GM10847 (cell line): ENCODE results near the gene HSBP1.

Experiments
- POLR2A ChIP-seq: IDR thresholded peaks from 2 replicates; pipeline ENCODE4 v1.6.1; 2011; ENCODE audit not compliant: insufficient read length; ENCODE audit errors: extremely low read depth

Gene HSBP1

DNA sequence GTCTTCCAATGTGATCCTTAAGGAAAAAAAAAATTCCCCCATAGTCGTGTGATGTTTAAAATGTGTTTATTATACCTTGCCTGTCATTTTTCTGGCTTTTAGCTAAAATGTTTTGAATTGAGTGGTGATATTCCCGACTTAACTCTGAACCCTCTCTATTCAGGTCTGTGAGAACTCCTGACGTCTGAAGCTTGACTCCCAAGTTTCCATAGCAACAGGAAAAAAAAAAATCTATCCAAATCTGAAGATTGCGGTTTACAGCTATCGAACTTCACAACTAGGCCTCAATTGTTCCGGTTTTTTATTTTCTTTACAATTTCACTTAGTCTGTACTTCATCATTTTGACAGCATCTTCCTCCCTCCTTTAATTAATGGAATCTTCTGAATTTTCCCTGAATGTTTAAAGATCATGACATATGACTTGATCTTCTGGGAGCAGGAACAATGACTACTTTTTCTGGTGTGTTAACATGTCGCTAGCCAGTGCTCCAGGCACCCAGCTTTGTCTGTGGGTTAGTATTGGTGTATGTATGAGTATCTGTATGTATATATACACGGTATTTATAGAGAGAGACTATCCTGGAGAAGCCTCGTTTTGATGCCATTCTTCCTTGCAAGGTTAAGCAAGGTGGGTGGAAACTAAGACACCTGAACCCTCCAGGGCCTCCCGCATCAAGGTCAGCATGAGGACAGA, 12.8 kb upstream of the HSBP1 start:
- TF ChIP-seq POLR2A, result no peak

DNA sequence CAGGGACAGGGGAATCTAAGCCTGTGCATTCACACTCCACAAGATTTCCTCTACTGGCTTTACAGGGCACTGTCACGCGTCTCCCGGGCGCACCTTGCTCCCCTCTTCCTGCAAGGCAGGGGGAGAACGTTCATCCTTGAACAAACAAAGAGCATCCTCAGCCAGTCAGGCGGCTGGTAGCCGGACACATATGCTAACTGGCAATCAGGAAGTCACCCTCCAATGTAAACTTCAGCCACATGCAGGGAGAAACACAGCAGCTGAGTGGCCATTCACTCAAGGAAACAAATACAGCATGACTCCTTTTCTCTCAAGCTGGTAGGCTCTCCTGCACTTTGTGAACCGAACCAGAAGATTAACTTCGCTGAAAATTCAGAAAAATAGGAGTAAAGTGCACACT, 10.8 kb upstream of the HSBP1 start:
- TF ChIP-seq POLR2A, result no peak

DNA sequence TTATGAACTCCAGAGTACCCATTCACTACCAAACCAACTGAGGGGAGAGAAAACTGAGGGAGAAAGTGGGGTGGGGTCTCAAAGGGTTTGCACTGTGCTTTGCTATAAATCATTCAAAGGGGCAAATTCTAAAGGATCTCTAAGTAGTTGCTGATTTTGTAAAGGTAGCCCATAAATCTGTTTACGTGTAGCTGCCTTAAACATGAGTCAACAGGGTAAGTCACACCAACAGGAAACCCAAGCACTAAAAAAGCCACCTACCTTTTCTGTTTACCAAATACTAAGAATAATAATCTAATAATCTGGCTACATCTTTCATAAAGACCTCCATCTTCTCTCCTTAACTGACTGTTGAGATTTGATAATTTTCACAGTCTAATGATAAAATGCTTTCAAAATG, 8.4 kb upstream of the HSBP1 start:
- TF ChIP-seq POLR2A, result no peak

DNA sequence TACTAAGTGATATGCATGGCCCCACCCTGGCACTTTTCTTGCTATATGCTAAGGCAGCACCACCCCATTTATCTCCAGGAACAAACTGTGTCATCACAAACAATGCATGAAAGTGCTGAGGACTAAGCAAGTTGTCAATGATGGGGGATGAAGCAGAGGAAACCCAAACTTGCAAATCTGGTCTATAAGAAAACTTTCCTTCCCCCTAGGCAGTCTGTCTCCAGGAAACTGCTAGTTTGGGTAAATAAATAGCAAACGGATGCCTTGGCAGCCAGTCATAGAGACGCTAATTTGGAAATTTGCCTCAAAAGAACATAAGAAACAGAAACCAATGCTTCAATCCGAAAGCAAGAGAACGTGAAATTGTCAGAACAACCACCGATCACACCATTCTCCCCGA, 5.6 kb upstream of the HSBP1 start:
- no peak for TF ChIP-seq POLR2A

DNA sequence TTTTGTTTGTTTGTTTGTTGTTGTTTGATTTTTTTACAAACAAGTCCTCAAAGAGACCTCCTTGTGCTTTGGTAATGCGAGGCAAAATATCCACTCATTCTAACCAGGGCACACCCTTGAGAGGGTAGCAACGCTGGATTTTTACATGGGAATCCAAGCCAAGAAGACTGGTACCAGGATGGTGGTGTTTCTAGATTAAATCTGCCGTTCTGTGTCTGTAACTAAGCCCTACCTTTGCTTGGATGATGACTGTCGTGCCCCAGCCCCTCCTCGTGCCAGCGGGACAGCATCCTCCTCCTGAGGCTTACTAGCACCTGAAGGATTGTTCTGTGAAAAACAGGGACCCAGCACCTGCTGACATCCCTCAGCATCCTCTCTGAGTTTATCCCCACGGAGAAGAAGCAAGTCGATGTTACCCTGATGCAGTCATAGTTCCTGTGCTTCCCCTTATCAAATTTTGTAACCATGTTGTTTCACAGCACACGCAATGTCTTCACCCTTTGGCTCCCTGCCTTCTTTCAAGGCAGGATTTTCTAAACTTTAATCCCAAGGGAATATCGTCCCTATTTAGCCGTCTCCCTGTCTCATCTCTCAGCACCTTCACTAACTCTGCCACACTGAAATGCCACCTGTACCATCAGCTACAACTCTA, 5.1 kb upstream of the HSBP1 start:
- no peak for TF ChIP-seq POLR2A

DNA sequence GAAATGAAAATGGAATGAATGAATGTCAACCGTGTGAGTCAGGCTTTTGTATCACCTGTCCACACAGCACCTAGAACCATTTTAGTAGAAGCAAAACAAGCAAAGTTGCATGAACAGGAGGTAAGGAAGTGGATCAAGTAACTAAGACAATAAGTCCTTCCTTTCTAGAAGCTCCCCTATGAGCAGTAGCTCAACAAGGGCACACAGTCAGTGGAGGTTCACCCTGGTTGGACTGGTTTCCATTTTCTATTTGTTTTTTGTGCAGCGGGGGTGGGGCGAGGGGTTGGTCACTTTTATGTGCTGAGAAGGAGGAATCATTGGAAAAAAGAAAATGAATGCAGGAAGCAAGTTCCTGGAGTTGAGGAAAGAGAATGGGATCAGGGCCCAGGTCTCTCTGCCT, 4.0 kb upstream of the HSBP1 start:
- no peak for TF ChIP-seq POLR2A

DNA sequence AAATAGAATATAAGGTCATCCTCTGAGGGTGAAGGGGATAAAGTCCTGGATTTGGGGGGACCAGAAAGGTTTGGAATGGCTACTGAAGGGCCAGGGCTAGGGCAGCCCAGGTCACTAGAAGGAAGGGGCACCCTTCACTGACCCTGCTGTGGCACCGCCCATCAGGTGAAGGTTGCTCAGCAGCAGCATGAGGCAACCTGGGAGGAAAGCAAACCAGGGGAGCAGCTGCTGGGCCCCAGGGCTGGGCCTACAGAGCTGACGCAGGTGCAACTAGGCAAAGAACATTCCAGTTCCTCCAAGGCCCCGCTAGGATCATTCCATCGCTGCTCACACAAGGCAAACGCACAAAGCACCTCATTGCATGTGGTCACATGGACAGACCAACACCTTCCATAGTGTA, 3.4 kb upstream of the HSBP1 start:
- TF ChIP-seq POLR2A, result no peak

DNA sequence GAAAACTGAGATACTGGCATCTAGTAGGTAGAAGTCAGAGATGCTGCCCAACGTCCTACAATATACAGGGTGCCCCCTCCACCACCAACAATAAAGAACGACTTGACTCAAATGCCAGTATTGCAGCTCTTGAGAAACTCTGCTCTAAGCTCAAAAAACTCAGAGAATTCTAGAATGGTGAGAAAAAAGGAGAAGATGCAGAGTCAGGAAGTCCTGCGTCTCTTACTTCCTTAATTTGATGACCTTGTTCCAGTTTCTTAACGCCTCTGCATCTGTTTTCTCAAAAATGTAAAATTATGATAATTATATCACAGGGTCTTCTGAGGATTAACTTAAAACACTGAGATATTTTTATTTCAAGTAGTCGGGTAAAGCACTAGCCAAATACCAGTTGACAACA, 1.7 kb upstream of the HSBP1 start:
- TF ChIP-seq POLR2A, result no peak

DNA sequence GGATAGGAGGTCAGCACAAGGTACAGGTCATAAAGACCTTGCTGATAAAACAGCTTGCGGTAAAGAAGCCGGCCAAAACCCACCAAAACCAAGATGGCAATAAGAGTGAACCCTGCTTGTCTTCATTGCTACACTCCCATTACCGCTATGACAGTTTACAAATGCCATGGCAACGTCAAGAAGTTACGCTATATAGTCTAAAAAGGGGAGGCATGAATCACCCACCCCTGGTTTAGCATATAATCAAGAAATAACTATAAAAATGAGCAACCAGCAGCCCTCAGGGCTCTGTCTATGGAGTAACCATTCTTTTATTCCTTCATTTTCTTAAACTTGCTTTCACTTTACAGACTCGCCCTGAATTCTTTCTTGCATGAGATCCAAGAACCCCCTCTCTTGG, 1.0 kb upstream of the HSBP1 start:
- no peak for TF ChIP-seq POLR2A

DNA sequence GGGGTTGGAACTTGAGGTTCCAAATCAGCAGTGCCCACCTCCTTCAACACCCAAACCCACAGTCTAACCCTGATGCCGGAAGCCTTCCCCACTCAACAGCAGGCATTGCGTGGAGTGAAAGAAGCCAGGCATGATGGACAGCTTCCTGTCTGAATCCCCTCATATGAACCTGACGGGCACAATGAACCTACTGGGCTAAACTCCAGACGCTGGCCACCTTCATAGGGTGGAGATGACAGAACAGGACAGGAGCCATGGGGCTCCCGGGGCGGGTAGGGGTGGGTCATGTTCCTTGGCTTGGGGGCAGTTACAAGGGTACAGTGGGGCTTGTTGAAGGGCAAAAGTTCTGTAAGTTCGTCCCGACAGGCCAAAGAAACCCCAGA, 460 bp upstream of the HSBP1 start:
- TF ChIP-seq POLR2A, result no peak

DNA sequence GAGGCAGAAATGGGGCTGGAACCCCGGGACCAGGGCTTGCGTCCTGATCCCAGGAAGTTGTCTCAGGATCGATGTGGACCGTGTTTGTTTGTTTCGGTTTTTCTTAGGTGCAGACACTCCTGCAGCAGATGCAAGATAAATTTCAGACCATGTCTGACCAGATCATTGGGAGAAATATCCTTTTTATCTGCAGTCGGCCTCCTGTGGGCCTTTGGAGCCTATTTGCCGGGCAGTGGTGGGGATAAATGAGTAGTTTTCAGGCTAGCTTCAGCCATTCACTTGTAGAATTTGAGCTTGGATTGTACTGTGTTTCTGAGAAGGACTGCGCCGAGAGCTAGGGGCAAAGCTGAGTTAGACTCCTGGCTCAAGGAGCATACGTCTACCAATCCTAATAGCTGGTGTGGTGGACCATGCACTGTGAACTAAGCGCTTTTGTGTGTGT, 816 bp downstream of the HSBP1 start:
- TF ChIP-seq POLR2A, result no peak

DNA sequence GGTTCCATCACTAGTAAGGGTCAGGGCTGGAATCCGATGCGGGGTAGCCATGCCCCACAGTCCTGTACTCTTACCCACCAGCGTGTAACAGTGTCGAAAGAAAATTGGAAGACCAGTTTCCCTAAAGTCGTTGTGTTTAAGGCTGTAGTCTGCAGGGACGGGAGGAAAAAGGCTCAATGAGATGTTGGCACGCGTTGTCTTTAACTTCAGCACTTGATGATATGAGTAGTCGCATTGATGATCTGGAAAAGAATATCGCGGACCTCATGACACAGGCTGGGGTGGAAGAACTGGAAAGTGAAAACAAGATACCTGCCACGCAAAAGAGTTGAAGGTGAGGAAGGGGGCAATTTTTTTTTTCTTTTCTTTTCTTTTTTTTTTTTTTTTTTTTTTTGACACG, 1.3 kb downstream of the HSBP1 start:
- TF ChIP-seq POLR2A, result no peak

DNA sequence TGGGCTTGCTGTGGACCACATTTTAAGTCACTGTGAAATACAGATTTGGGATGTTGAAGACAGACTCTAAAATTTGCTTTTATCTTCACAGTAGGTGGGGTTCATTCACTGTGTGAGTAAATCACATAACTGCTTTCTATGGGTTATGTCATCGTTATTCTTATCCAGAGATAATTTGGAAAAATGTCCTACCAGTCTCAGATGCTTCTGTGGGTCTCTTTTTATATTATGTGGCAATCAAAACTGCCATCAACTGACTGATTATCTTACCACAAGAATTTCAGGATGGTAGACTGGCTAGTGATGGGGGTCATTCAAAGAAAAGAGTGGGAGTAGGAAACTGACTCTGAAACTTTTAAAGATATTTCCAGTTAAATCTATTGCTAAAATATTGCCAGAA, 3.1 kb downstream of the HSBP1 start:
- no peak for TF ChIP-seq POLR2A

DNA sequence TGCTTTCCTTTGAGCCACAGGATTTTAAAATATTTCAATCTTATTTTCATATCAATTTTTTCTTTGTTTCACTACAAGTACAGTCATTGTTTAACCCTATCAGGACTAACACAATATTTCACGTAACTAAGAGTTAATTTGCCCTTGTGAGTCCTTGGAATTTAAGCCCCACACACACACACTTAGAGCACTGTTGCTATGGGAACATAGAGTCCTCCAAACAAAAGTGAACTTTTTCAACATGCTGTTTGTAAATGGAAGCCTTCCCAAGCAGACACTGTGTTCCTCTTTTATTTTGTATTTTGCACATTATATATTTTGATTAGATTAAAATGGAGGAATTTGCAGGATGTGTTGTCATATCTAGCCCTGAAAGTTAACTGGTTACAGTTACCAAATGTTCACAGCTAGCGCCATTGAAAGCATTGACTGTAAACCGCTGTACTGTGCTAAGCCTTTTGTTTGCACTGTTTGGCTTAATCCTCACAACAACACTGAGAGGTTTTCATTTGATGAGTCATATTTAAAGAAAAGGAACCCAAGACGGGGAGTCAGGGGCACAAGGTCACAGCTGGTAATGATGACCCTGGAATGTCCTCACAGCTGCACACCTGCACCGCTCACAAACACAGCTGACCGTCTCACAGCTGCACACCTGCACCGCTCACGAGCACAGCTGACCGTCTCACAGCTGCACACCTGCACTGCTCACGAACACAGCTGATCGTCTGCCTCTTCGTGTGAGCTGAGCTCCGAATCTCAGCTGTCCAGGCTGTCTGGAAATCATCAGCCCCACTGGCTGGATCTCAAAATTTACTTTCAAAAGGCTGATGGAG, 6.3 kb downstream of the HSBP1 start:
- no peak for TF ChIP-seq POLR2A

DNA sequence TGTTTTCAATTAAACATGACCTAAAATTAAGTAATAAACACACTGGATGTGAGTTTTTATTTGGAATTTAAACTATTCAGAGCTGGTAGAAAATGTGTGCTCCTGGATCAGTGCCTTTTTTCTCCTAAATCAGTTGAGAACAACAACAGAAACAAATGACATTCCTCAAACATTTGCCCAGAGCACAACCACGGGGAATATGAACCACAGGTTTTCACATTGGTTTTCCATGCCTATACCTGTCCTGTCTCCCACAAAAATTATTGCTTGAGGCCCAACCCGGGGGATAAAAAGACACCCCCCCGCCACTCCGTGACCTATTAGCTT, 6.8 kb downstream of the HSBP1 start:
- no peak for TF ChIP-seq POLR2A

DNA sequence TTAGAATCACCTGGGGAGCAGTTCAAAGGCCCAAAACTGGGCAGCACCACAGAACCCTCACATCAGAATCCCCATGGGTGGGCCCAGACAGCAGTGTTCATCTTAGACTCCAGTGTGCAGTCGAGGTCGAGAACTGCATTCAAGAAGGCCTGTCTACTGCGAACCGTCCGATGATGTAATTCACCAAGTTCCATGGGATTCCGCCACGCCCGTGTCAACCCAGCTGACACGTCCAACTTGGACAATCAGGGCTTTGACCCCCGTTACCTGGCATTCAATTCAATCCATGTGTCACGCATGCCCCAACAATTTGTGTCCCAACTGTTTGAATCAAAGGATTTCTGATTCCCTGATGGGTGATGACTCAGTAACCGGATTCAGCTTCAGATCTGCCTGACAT, 9.2 kb downstream of the HSBP1 start:
- TF ChIP-seq POLR2A, result no peak

DNA sequence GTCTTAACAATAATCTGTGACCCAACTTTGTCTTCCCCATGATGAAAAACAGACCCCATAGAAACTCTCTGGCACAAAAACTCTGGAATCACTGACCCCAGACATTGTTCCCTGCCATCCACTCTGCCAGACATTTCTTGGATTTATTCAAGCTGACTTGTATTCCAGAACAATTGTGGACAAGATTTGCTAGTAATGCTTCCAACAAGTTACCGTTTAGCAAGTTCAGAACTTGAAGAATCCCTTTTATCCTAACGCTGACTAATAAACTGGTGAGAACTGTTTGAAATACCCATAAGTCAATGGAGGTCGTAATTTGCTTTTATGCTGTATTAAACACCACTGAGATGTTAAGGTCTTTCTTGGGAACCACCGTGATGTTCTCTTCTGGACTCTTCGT, 10.5 kb downstream of the HSBP1 start:
- TF ChIP-seq POLR2A, result no peak

DNA sequence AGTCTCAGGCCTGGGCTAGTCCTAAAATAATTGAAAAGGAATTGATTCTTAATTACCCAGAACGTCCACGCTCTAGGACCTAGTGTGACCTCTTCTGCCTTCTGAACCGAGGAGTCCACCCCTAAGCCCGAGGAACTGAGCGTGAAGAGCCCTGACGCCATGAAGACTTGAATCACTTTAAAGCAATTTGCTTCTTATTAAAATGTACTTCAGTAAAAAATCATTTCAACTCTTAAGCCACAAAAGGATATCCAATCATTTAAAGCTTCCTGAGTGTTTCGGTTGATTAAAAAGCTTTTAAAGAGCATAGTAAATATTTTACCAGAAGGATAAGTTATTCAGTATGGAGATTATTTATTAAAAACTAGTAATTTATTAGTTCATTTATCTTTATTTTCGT, 11.6 kb downstream of the HSBP1 start:
- TF ChIP-seq POLR2A, result no peak
